HG03139 (cell line): ENCODE data around the gene GABBR2.
A peak's percentile ranks its signal among the peaks of the same experiment; 100 is the strongest.
"Not testable (repeated sequence)": the region's sequence is repeated elsewhere in the genome, so short reads cannot be mapped to it uniquely, and the experiment has no call there.

ENCODE experiments used
- ATAC-seq: cut with Tn5 transposase; IDR thresholded peaks from one replicate; pipeline ENCODE4 v1.9.1; 2021; ENCODE audit not compliant: unreplicated experiment

The GABBR2 gene

GRCh38 chr9:98275159-98275558, 433.6 kb downstream of the GABBR2 start:
- no peak for ATAC-seq

- ATAC-seq, result no peak
These were observed 436.7 kb downstream of the GABBR2 start for GRCh38 chr9:98272083-98272482.

- no peak for ATAC-seq
These were observed 437.3 kb downstream of the GABBR2 start for GRCh38 chr9:98271479-98271878.

GRCh38 chr9:98270284-98270683, 438.5 kb downstream of the GABBR2 start:
- not testable (repeated sequence) for ATAC-seq

GRCh38 chr9:98269652-98270051, 439.1 kb downstream of the GABBR2 start:
- not testable (repeated sequence) for ATAC-seq

- not testable (repeated sequence) for ATAC-seq
These were observed 441.2 kb downstream of the GABBR2 start for GRCh38 chr9:98267556-98267955.

GRCh38 chr9:98264516-98264915, 444.2 kb downstream of the GABBR2 start:
- no peak for ATAC-seq

GRCh38 chr9:98263482-98264357, 445.0 kb downstream of the GABBR2 start:
- no peak for ATAC-seq

GRCh38 chr9:98263080-98263479, 445.7 kb downstream of the GABBR2 start:
- ATAC-seq, result no peak

GRCh38 chr9:98262056-98262455, 446.7 kb downstream of the GABBR2 start:
- no peak for ATAC-seq

GRCh38 chr9:98260635-98261034, 448.1 kb downstream of the GABBR2 start:
- no peak for ATAC-seq

- no peak for ATAC-seq
These were observed 448.9 kb downstream of the GABBR2 start for GRCh38 chr9:98259791-98260190.

GRCh38 chr9:98256756-98257155, 452.0 kb downstream of the GABBR2 start:
- ATAC-seq, result no peak

- peak; percentile 91 for ATAC-seq
These were observed 453.0 kb downstream of the GABBR2 start, which contains the start of gene TBC1D2 for GRCh38 chr9:98255578-98256296. Gene TBC1D2 (minus strand): TSS chr9:98255649. CDS start chr9:98255541, 108 bp downstream.

- peak; percentile 7 for ATAC-seq
These were observed 453.6 kb downstream of the GABBR2 start for GRCh38 chr9:98255061-98255577.

GRCh38 chr9:98254228-98255060, 454.3 kb downstream of the GABBR2 start:
- no peak for ATAC-seq

- ATAC-seq, result no peak
These were observed 455.2 kb downstream of the GABBR2 start for GRCh38 chr9:98253565-98253964.

- ATAC-seq, result no peak
These were observed 457.2 kb downstream of the GABBR2 start for GRCh38 chr9:98251551-98251950.

- ATAC-seq, result no peak
These were observed 459.0 kb downstream of the GABBR2 start for GRCh38 chr9:98249771-98250170.

- no peak for ATAC-seq
These were observed 459.8 kb downstream of the GABBR2 start for GRCh38 chr9:98248737-98249474.
